GM12874 (cell line): Measurements from ENCODE around the gene LRRK1.

ENCODE experiments used
- CTCF ChIP-seq: IDR thresholded peaks from 2 replicates; pipeline ENCODE4 v1.5.1; 2011; ENCODE audit warnings: low read depth, mild to moderate bottlenecking, control low read depth, low read length, moderate library complexity; ENCODE audit not compliant: insufficient read depth

The LRRK1 gene

GRCh38 chr15:101029971-101030661 lies 111.0 kb downstream of the LRRK1 start:
- no peak for TF ChIP-seq CTCF

- TF ChIP-seq CTCF = no peak
Observed at GRCh38 chr15:101031213-101031612, 112.1 kb downstream of the LRRK1 start.

- TF ChIP-seq CTCF = no peak
Observed at GRCh38 chr15:101033801-101034200, 114.6 kb downstream of the LRRK1 start.

- TF ChIP-seq CTCF = no peak
Observed at GRCh38 chr15:101035611-101036010, 116.5 kb downstream of the LRRK1 start.

GRCh38 chr15:101036189-101036588 lies 117.0 kb downstream of the LRRK1 start:
- TF ChIP-seq CTCF = no peak

GRCh38 chr15:101037090-101037830 lies 118.1 kb downstream of the LRRK1 start:
- no peak for TF ChIP-seq CTCF

DNA sequence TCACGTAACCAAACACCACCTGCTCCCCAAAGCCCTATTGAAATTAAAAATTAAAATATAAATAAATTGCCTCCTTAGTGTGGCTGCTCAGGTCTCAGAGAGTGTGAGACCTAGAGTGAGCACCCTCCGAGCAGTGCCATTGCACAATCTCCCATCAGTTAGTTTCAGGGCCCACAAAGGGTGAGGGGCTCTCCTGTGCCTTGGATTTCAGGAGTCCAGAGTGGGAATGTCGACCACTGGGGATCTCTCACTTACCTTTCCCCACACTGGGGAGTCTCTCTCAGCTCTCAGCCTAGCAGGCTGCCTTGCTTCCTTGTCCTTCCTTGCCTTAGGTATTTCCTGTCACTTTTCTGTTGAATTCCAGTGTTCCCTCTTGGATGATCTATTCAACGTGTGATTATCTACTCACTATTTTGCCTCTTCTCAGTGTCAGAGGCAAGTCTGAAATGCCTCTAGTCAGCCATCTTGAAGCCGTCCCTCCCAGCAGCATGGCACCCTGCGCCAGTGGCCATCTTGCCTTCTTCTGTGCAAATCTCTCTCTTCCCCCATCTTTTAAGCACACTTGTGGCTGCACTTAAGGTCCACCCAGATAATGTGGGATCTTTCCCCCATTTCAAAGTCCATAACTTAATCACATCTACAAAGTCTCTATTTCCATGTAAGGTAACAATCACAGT lies 119.3 kb downstream of the LRRK1 start:
- TF ChIP-seq CTCF = no peak
